Progenitor cell of endocrine pancreas (in vitro differentiated cells): ENCODE data around the gene FDXACB1. TPM values are rescaled to one million over a fixed set of nuclear protein-coding genes. Genes with fewer than 3 reads are reported as not detected.
A peak's percentile ranks its signal among the peaks of the same experiment; 100 is the strongest.

ENCODE experiments used
- DNase-seq: peaks from one replicate; pipeline ENCODE4 v3.0.0; 2021; ENCODE audit warnings: low spot score; ENCODE audit not compliant: unreplicated experiment
- H3K27ac Mint-ChIP-seq: 2 replicates; pipeline ENCODE4 v1.8.0; 2021; ENCODE audit warnings: mild to moderate bottlenecking, moderate library complexity, mixed read lengths
- H3K27me3 Mint-ChIP-seq: 2 replicates; pipeline ENCODE4 v1.8.0; 2021; ENCODE audit warnings: mixed read lengths
- H3K36me3 Mint-ChIP-seq: 2 replicates; pipeline ENCODE4 v1.8.0; 2022; ENCODE audit warnings: mixed read lengths; ENCODE audit not compliant: insufficient read depth
- H3K4me1 Mint-ChIP-seq: 2 replicates; pipeline ENCODE4 v1.8.0; 2021; ENCODE audit warnings: low read depth, mixed read lengths
- H3K4me3 Mint-ChIP-seq: 2 replicates; pipeline ENCODE4 v1.8.0; 2021; ENCODE audit warnings: low read depth, mild to moderate bottlenecking, moderate library complexity, mixed read lengths
- H3K9me3 Mint-ChIP-seq: 2 replicates; pipeline ENCODE4 v1.8.0; 2021; ENCODE audit warnings: low read depth, mixed read lengths
- CTCF ChIP-seq: fragments of 200-600 bp; sonication (generic); IDR thresholded peaks from one replicate; pipeline ENCODE4 v1.5.0; 2021; ENCODE audit warnings: antibody characterized with exemption, mild to moderate bottlenecking; ENCODE audit not compliant: unreplicated experiment
- total RNA-seq: library from RNA; stranded (reverse); gene quantifications from 2 replicates; pipeline ENCODE4 v1.2.1, GENCODE V29; 2021

Gene FDXACB1
- total RNA-seq, 1 donor from 2014 or later = 3.0 TPM

GRCh38 chr11:111836162-111836561 is 42.8 kb downstream of the FDXACB1 start:
- Mint-ChIP-seq H3K27me3 (no peaks in the 10 kb centered on the region), H3K36me3 (peaks cover 11% of the 10 kb centered on the region), H3K4me1 (peaks cover 7% of the 10 kb centered on the region), H3K9me3 (no peaks in the 10 kb centered on the region), H3K4me3 (no peak overlapping the region), H3K27ac (no peak overlapping the region)
- TF ChIP-seq CTCF = no peak
- no peak for DNase-seq

GRCh38 chr11:111835665-111836064 is 43.3 kb downstream of the FDXACB1 start:
- no peak for TF ChIP-seq CTCF
- no peak overlapping the region for H3K27ac Mint-ChIP-seq

DNA sequence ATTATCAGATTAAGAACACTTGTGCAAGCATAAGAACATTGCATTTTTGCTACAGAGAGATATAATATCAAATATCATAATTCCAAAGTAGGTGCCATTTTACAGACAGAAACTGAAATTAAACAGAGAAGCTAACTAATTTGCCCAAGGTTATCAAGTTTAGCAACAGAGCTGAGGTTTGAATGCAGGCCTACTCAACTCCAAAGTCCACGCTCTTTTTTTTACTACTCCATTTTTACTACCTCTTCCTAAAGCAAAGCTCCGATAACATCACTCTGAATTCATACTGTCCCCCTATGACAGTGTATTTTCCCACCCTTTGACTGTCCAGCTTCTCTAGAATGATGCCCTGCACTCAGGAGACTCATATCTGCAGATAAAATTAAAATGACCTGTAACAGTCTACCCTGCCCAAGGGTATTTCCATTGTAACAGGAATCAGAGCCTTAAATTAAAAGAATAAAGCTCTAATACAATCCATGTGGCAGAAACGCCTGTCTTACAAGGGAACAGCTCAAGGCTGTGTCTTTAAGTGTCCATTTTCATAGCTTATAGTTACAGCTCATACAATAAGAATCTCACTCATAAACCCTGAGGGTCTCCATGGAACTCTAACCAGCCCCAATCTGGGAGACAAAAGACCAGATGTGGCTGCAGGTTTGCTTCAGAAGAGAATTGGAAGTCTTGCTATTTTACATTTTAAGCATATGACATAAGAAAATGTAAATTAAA is 44.4 kb downstream of the FDXACB1 start:
- H3K36me3 Mint-ChIP-seq = peaks cover 12% of the 10 kb centered on the region

More at GRCh38 chr11:111835665-111836064, 43.3 kb downstream of the FDXACB1 start:
- Mint-ChIP-seq H3K9me3 (no peaks in the 10 kb centered on the region), H3K4me3 (no peak overlapping the region), H3K4me1 (peaks cover 5% of the 10 kb centered on the region), H3K27me3 (no peaks in the 10 kb centered on the region), H3K36me3 (peaks cover 11% of the 10 kb centered on the region)
- DNase-seq = no peak

GRCh38 chr11:111833524-111833923 is 45.4 kb downstream of the FDXACB1 start:
- no peak for TF ChIP-seq CTCF
- Mint-ChIP-seq H3K4me3 (no peak overlapping the region), H3K27ac (no peak overlapping the region), H3K27me3 (no peaks in the 10 kb centered on the region), H3K9me3 (no peaks in the 10 kb centered on the region), H3K36me3 (peaks cover 12% of the 10 kb centered on the region), H3K4me1 (no peaks in the 10 kb centered on the region)
- DNase-seq = no peak

More for the DNA sequence above, 44.4 kb downstream of the FDXACB1 start:
- Mint-ChIP-seq H3K9me3 (no peaks in the 10 kb centered on the region), H3K27ac (peak overlapping the region; percentile 4), H3K27me3 (no peaks in the 10 kb centered on the region), H3K4me3 (no peak overlapping the region), H3K4me1 (no peaks in the 10 kb centered on the region)
- DNase-seq = no peak
- TF ChIP-seq CTCF = no peak

DNA sequence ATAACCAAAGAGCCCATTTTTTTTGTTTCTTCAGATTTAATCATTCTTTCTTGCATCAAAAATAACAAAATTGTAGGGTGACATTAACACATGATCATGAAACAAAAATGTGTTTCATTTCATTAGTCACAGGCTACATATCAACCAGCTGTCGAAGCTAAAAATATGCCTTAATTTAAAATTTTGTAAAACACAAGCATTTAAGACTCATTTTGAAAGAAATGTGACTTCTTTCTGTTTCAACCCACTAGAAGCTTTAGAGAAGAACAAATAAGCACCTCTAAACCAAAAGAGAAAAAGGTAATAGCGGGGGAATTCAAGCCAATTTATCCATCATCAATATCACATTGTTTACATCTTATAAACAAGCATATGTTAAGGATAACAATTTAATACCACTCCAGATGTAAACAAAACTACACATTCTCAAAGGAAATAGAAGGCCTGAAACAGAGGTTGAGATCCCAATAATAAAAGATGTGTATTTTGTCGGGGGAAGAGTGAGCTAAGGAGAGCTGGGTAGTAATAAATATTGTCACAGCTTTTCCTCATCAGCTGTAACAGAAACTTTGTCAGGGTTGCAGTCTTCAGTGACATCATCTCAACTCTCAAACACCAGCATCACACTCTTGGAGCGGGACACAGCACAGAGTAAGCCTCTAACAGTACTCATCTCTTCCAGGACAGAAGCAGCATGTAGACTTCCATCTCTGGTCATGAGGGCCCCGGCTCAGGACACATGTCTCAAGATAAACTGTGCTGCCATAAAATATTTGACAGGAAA is 49.6 kb downstream of the FDXACB1 start:
- Mint-ChIP-seq H3K36me3 (peaks cover 9% of the 10 kb centered on the region), H3K4me1 (no peaks in the 10 kb centered on the region), H3K27ac (no peak overlapping the region), H3K9me3 (no peaks in the 10 kb centered on the region), H3K4me3 (no peak overlapping the region), H3K27me3 (no peaks in the 10 kb centered on the region)
- DNase-seq = no peak
- TF ChIP-seq CTCF = no peak
